ENCODE data around the gene SPR.

DNA sequence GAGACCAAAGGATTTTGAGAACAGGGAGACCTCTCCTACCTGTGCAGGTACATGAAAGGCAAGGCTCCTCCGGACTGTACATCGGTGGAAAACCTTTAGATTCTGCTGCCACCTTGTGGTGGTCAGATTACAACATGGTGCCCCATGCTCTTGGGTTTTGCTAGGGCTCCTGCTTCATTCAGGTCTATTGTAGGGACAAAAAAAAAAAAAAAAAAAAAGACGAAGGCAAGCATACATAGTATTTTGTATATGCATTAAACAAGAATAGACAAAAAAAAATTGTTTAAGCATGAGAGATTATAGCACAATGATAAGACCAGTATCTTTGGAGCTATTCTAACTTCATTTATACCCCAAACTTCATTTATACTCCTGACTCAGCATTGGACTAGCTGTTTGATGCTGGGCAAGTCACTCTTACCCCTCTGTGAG, 27.4 kb upstream of the SPR start:
- TF ChIP-seq CTCF (IDR thresholded peaks at IDR 0.05) (peak in 2 of 3 experiments; percentile 34 to 46), POLR2A (IDR thresholded peaks at IDR 0.05) (no peak)

Measured in testis (tissue), 2 donors.